GM21576 (cell line): ENCODE data around the gene LRP6.
A peak's percentile ranks its signal among the peaks of the same experiment; 100 is the strongest.
"Not testable (repeated sequence)": the region's sequence is repeated elsewhere in the genome, so short reads cannot be mapped to it uniquely, and the experiment has no call there.

Experiments used
- ATAC-seq: cut with Tn5 transposase; IDR thresholded peaks from one replicate; pipeline ENCODE4 v1.9.1; 2021; ENCODE audit warnings: mild to moderate bottlenecking, moderate library complexity; ENCODE audit not compliant: unreplicated experiment

The LRP6 gene

GRCh38 chr12:12266873-12267741, at the start of gene LRP6:
TSS of gene LRP6 (minus strand) at chr12:12267044. CDS start at chr12:12266735, 309 bp downstream.
- peak; percentile 80 for ATAC-seq

- no peak for ATAC-seq
These were observed 49.0 kb upstream of the LRP6 start for GRCh38 chr12:12315838-12316237.

- not testable (repeated sequence) for ATAC-seq
These were observed 43.9 kb upstream of the LRP6 start for GRCh38 chr12:12310695-12311094.

GRCh38 chr12:12305568-12306300, 38.9 kb upstream of the LRP6 start:
- no peak for ATAC-seq

- no peak for ATAC-seq
These were observed 36.1 kb upstream of the LRP6 start for GRCh38 chr12:12302976-12303375.

GRCh38 chr12:12301122-12301521, 34.3 kb upstream of the LRP6 start:
- no peak for ATAC-seq

GRCh38 chr12:12297201-12297830, 30.5 kb upstream of the LRP6 start:
- no peak for ATAC-seq

GRCh38 chr12:12294215-12295005, 27.6 kb upstream of the LRP6 start:
- ATAC-seq, result no peak

GRCh38 chr12:12290206-12290605, 23.4 kb upstream of the LRP6 start:
- no peak for ATAC-seq

- no peak for ATAC-seq
These were observed 19.6 kb upstream of the LRP6 start for GRCh38 chr12:12286441-12286840.

GRCh38 chr12:12282761-12283425, 16.0 kb upstream of the LRP6 start:
- no peak for ATAC-seq

GRCh38 chr12:12282202-12282601, 15.4 kb upstream of the LRP6 start:
- ATAC-seq, result no peak

- no peak for ATAC-seq
These were observed 14.3 kb upstream of the LRP6 start for GRCh38 chr12:12281134-12281533.

- no peak for ATAC-seq
These were observed 12.1 kb upstream of the LRP6 start for GRCh38 chr12:12278899-12279298.

GRCh38 chr12:12275874-12276273, 9.0 kb upstream of the LRP6 start:
- ATAC-seq, result no peak

- ATAC-seq, result no peak
These were observed 6.6 kb upstream of the LRP6 start for GRCh38 chr12:12273291-12273957.

GRCh38 chr12:12272869-12273268, 6.0 kb upstream of the LRP6 start:
- no peak for ATAC-seq

- no peak for ATAC-seq
These were observed 3.4 kb upstream of the LRP6 start for GRCh38 chr12:12270226-12270625.

GRCh38 chr12:12267742-12268200, 927 bp upstream of the LRP6 start:
- no peak for ATAC-seq
